HL-60 (cell line): Measurements from ENCODE around the gene PDAP1.
"Not testable (repeated sequence)": the region's sequence is repeated elsewhere in the genome, so short reads cannot be mapped to it uniquely, and the experiment has no call there.

ENCODE experiments used
- DNase-seq, 2 experiments: peaks; one replicate each; pipeline ENCODE4 v3.0.0-alpha.2; 2010 to 2020; ENCODE audit warnings: low read depth in 1 of 2, low spot score in 1 of 2
- H3K27ac ChIP-seq: fragments of 250-450 bp; sonication (Bioruptor Pico); replicated peaks from 2 replicates; pipeline ENCODE4 v1.5.1; 2020; ENCODE audit warnings: mild to moderate bottlenecking, moderate library complexity
- H3K27me3 ChIP-seq: fragments of 250-450 bp; sonication (Bioruptor Pico); 2 replicates; pipeline ENCODE4 v1.5.1; 2021; ENCODE audit warnings: mild to moderate bottlenecking, moderate library complexity; ENCODE audit not compliant: insufficient read depth, poor library complexity, severe bottlenecking
- H3K4me3 ChIP-seq: replicated peaks from 2 replicates; pipeline ENCODE4 v1.5.1; 2011; ENCODE audit warnings: mild to moderate bottlenecking, control low read depth, low read length; ENCODE audit not compliant: insufficient read depth
- GABPA ChIP-seq: IDR thresholded peaks from 2 replicates; pipeline ENCODE4 v1.6.1; 2012; ENCODE audit warnings: low read depth
- POLR2AphosphoS5 ChIP-seq: IDR thresholded peaks from 2 replicates; pipeline ENCODE4 v1.6.1; 2012; ENCODE audit warnings: low read depth
- SPI1 ChIP-seq: IDR thresholded peaks from 2 replicates; pipeline ENCODE4 v1.6.1; 2012; ENCODE audit warnings: low read depth, mild to moderate bottlenecking, borderline replicate concordance
- TF ChIP-seq, protein P1 (sequence below): IDR thresholded peaks from 2 replicates; pipeline ENCODE4 v1.6.1; 2012; ENCODE audit warnings: low read depth; ENCODE audit not compliant: insufficient replicate concordance
- TF ChIP-seq, protein P2 (sequence below): IDR thresholded peaks from one replicate; pipeline ENCODE4 v1.5.1; 2011; ENCODE audit warnings: low read length, control low read depth, inconsistent platforms; ENCODE audit not compliant: insufficient read depth

Gene PDAP1

DNA sequence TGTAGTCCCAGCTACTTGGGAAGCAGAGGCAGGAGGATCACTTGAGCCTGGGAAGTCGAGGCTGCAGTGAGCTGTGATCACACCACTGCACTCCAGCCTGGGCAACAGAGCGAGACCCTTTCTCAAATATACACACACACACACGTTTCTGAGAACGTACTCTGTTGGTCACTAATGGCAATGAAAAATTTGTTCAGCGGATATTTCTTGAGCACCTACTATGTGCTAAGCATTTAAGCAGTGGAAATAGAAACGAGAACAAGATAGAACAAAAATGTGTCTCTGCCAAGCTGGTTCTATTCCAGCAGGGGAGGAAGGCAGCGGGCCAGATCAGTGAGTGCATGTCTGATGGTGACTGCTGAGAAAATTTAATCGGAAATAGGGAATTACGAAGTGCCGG, 25.2 kb downstream of the PDAP1 start:
- H3K4me3 ChIP-seq, result no peak overlapping the region
- TF ChIP-seq, protein P1, sequence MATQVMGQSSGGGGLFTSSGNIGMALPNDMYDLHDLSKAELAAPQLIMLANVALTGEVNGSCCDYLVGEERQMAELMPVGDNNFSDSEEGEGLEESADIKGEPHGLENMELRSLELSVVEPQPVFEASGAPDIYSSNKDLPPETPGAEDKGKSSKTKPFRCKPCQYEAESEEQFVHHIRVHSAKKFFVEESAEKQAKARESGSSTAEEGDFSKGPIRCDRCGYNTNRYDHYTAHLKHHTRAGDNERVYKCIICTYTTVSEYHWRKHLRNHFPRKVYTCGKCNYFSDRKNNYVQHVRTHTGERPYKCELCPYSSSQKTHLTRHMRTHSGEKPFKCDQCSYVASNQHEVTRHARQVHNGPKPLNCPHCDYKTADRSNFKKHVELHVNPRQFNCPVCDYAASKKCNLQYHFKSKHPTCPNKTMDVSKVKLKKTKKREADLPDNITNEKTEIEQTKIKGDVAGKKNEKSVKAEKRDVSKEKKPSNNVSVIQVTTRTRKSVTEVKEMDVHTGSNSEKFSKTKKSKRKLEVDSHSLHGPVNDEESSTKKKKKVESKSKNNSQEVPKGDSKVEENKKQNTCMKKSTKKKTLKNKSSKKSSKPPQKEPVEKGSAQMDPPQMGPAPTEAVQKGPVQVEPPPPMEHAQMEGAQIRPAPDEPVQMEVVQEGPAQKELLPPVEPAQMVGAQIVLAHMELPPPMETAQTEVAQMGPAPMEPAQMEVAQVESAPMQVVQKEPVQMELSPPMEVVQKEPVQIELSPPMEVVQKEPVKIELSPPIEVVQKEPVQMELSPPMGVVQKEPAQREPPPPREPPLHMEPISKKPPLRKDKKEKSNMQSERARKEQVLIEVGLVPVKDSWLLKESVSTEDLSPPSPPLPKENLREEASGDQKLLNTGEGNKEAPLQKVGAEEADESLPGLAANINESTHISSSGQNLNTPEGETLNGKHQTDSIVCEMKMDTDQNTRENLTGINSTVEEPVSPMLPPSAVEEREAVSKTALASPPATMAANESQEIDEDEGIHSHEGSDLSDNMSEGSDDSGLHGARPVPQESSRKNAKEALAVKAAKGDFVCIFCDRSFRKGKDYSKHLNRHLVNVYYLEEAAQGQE, result no peak
- TF ChIP-seq, protein P2, sequence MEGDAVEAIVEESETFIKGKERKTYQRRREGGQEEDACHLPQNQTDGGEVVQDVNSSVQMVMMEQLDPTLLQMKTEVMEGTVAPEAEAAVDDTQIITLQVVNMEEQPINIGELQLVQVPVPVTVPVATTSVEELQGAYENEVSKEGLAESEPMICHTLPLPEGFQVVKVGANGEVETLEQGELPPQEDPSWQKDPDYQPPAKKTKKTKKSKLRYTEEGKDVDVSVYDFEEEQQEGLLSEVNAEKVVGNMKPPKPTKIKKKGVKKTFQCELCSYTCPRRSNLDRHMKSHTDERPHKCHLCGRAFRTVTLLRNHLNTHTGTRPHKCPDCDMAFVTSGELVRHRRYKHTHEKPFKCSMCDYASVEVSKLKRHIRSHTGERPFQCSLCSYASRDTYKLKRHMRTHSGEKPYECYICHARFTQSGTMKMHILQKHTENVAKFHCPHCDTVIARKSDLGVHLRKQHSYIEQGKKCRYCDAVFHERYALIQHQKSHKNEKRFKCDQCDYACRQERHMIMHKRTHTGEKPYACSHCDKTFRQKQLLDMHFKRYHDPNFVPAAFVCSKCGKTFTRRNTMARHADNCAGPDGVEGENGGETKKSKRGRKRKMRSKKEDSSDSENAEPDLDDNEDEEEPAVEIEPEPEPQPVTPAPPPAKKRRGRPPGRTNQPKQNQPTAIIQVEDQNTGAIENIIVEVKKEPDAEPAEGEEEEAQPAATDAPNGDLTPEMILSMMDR, result no peak
- TF ChIP-seq POLR2AphosphoS5, result no peak
- no peak for TF ChIP-seq SPI1
- no peak for TF ChIP-seq GABPA
- H3K27ac ChIP-seq, result no peak overlapping the region
- no peaks in the 10 kb centered on the region for H3K27me3 ChIP-seq
- DNase-seq, result no peak

DNA sequence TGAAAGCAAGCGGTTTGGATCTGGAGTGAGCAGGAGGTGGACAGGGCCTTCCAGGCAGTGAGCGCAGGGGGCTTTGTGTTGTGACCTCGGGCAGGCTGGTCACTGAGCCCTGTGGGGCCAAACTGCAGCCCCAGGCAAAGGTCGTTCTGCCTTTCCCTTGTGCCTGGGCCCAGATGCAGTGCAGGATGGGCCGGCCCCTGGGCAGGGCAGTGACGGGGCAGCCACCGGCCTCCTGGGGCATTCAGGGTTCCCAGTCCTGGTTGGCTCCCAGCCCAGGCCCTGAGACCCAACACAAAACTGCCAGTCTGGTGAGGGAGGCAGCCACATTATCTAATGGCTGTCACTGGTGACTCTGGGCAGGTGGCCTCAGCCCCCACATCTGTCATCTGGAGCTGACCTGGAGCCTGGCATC, 26.7 kb downstream of the PDAP1 start:
- TF ChIP-seq GABPA, result no peak
- TF ChIP-seq, protein P1, result no peak
- TF ChIP-seq, protein P2, result no peak
- no peak for TF ChIP-seq SPI1
- TF ChIP-seq POLR2AphosphoS5, result peak; percentile 23; the same call in 1 of the 2 replicates
- Histone ChIP-seq H3K4me3 (no peak overlapping the region), H3K27ac (peak overlapping the region; percentile 86), H3K27me3 (no peaks in the 10 kb centered on the region)
- no peak for DNase-seq

DNA sequence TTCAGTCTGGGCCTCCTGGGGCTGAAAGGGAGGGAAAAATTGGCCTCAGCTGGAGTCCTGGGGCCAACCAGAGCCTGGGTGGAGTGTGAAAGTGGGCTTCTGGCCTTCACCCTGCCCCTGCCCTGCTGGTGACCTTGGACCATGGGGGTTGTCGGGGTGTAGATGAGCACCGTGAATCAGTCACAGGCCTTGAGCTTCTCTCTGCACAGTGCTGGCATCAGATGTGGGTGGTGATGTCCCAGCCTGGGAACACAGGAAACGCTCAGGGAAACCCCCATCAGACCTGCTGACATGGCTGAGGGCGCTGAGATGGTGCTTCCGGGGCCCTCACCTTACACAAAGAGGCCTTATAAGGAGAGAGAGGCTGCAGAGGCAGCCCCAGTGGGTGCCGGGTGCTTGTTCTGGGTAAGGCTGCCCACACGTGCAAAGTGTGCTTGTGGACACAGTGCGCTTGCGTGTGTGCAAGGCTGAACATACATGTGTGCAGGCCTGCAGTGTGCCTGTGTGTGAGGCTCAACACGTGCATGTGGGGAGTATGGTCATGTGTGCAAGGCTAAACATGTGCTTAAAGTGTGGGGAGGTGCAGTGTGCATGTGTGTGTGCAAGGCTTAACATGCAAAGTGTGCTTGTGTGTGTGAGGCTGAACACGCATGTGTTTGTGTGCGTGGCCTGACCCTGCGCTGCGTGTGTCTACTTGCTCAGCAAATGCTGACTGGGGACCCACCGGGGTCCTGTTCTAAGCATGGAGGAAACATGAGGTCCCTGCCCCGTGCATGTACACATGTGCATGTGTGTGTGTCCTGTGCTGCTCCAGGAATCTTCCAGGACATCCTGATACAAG, 27.4 kb downstream of the PDAP1 start:
- peak in 1 of 2 experiments; percentile 52 for DNase-seq
- Histone ChIP-seq H3K27me3 (no peaks in the 10 kb centered on the region), H3K27ac (peak overlapping the region; percentile 86), H3K4me3 (peak overlapping the region; percentile 33)
- TF ChIP-seq SPI1 (no peak), POLR2AphosphoS5 (peak; percentile 39; the same call in 1 of the 2 replicates), GABPA (no peak)

DNA sequence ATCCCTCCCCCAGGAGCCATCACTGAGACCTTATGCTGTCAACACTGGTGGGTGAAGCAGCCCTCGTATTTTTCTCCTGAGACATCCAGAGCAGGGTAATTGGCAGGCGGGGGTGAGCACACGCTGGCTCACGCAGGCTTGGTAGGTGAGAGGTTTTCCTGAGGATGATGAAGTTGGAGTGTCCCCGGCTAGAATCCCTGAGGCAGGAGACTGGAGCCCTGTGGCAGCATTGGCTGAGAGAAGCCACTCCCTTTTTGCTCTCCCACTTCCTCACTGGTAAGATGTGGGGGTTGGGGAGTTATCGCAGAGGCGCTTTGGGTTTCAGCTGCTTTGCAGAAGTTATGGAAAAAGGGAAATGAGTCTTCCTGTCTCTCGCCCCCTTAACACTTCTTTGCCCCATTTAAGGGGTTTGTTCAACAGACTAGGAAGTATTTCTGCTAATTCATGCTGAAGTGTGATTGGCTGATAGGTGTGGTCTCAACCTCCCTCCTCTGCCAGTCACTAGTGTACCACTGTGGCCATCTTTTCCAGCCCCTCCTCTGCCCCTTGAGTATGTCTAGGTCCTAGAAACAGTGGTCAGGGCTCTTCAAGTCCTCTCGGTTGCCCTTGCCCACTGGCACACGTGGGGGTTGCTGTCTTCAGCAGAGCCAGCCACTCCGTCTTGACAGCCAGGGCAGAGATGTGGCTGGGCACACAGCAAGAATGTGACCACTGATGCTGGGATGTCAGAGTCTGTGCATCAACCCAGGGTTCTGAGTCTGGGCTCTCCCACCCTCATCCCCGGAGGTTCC, 28.2 kb downstream of the PDAP1 start:
- no peaks in the 10 kb centered on the region for H3K27me3 ChIP-seq
- peak overlapping the region; percentile 40 for H3K4me3 ChIP-seq
- TF ChIP-seq POLR2AphosphoS5 (peak; percentile 63), GABPA (no peak), SPI1 (peak; percentile 99)
- TF ChIP-seq, protein P2, result no peak
- H3K27ac ChIP-seq, result peak overlapping the region; percentile 86
- DNase-seq, result peak; percentile 90 to 96

DNA sequence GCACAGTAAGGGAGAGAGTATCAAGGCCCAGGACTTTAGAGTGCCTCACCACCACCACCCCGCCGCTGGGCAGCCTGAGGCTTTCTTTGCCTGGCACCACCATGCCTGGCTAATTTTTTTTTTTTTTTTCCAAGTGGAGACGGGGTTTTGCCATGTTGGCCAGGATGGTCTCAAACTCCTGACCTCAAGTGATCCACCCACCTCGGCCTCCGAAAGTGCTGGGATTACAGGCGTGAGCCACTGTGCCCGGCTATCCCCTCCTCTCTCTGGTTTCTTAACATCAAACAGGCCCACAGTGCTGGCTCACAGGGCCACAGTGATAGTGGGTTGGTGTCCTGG, 28.7 kb downstream of the PDAP1 start:
- H3K4me3 ChIP-seq, result peak overlapping the region; percentile 40

More for the DNA sequence above, 28.7 kb downstream of the PDAP1 start:
- DNase-seq, H3K27me3 ChIP-seq: not testable (repeated sequence)
- H3K27ac ChIP-seq, result peak overlapping the region; percentile 86
